Cardiac muscle cell (in vitro differentiated cells and primary cell): ENCODE data around the gene POFUT2. TPM values are rescaled to one million over a fixed set of nuclear protein-coding genes. Genes with fewer than 3 reads are reported as not detected.
A peak's percentile ranks its signal among the peaks of the same experiment; 100 is the strongest.

ENCODE experiments used
- DNase-seq, 2 donors: peaks; one replicate each; pipeline versions ENCODE4 v3.0.0 to v3.0.0-alpha.2; 2010 to 2017; ENCODE audit warnings: low read depth in 1 of 2, low spot score in 1 of 2
- H3K27ac ChIP-seq: fragments of 200-600 bp; sonication (generic); 2 replicates; pipeline ENCODE4 v1.5.1; 2016
- H3K27me3 ChIP-seq: fragments of 200-600 bp; sonication (generic); 2 replicates; pipeline ENCODE4 v1.6.0; 2016; ENCODE audit warnings: control low read depth
- H3K36me3 ChIP-seq: fragments of 200-600 bp; sonication (generic); 2 replicates; pipeline ENCODE4 v1.5.1; 2016; ENCODE audit warnings: control low read depth
- H3K4me1 ChIP-seq: fragments of 200-600 bp; sonication (generic); 2 replicates; pipeline ENCODE4 v1.8.1; 2017; ENCODE audit warnings: low read depth, mild to moderate bottlenecking, mixed run types
- H3K4me3 ChIP-seq: fragments of 200-600 bp; sonication (generic); 2 replicates; pipeline ENCODE4 v1.5.1; 2016; ENCODE audit warnings: mild to moderate bottlenecking
- H3K9me3 ChIP-seq: fragments of 200-600 bp; sonication (generic); 2 replicates; pipeline ENCODE4 v1.5.1; 2017; ENCODE audit warnings: low read depth, mild to moderate bottlenecking, control low read depth
- polyA plus RNA-seq: library from polyadenylated mRNA; unstranded; fragments of >200 nt; fragmentation: Nextera tagmentation; extraction: Ambion mirVana; gene quantifications from 2 replicates; pipeline ENCODE4 v1.2.1, GENCODE V29; 2016
- total RNA-seq: library from RNA; depleted of rRNA; stranded (reverse); fragments of >200 nt; gene quantifications from 2 replicates; pipeline ENCODE4 v1.2.3, GENCODE V29; 2016
- TF ChIP-seq, protein P1 (sequence below): IDR thresholded peaks from 2 replicates; pipeline ENCODE4 v1.5.1; 2012; ENCODE audit warnings: low read depth, mild to moderate bottlenecking, low read length

The POFUT2 gene
- total and polyA plus RNA-seq, 2 experiments from 2014 or later = 46.1 to 46.8 TPM

DNA sequence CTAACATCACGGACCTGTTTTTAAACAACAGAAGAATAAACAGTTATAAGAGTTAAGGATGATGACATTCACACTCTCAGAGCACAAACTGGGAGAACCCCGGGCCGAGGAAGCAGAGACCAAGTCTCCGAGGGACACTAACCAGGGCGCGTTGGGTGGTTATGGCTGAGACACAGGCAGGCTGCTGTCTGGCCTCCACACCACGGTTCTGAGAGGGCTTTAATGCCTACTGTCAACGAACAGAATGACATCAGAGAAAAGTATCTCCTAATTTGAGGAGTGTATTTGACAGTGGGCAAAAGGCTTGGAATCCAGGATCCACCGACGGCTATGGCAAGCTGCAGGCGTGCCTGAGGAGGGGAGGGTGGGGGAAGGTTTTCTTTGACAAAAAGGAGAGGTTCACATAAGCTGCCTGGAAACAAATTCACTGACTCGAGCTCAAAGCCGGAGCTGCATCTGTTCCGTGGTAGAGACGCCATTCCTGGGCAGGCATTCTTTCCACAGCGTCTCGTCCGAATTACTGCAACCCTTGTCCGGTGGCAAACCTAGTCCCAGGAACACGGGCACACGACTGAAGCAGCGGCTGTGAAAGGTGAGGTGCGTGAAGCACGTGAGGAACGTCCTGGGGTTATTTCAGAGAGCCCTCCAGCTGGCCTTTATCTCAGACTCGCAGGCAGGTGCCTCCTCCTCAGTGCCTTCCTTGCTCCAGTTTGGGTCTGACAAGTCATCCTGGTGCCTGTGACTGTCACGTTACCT, 9.4 kb downstream of the POFUT2 start:
- DNase-seq = no peak
- no peaks in the 10 kb centered on the region for H3K9me3 ChIP-seq
- H3K4me1 ChIP-seq = no peaks in the 10 kb centered on the region
- peaks cover 60% of the 10 kb centered on the region for H3K36me3 ChIP-seq
- TF ChIP-seq, protein P1, sequence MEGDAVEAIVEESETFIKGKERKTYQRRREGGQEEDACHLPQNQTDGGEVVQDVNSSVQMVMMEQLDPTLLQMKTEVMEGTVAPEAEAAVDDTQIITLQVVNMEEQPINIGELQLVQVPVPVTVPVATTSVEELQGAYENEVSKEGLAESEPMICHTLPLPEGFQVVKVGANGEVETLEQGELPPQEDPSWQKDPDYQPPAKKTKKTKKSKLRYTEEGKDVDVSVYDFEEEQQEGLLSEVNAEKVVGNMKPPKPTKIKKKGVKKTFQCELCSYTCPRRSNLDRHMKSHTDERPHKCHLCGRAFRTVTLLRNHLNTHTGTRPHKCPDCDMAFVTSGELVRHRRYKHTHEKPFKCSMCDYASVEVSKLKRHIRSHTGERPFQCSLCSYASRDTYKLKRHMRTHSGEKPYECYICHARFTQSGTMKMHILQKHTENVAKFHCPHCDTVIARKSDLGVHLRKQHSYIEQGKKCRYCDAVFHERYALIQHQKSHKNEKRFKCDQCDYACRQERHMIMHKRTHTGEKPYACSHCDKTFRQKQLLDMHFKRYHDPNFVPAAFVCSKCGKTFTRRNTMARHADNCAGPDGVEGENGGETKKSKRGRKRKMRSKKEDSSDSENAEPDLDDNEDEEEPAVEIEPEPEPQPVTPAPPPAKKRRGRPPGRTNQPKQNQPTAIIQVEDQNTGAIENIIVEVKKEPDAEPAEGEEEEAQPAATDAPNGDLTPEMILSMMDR = no peak
- H3K27me3 ChIP-seq = no peaks in the 10 kb centered on the region
- no peak overlapping the region for H3K27ac ChIP-seq
- no peak overlapping the region for H3K4me3 ChIP-seq

DNA sequence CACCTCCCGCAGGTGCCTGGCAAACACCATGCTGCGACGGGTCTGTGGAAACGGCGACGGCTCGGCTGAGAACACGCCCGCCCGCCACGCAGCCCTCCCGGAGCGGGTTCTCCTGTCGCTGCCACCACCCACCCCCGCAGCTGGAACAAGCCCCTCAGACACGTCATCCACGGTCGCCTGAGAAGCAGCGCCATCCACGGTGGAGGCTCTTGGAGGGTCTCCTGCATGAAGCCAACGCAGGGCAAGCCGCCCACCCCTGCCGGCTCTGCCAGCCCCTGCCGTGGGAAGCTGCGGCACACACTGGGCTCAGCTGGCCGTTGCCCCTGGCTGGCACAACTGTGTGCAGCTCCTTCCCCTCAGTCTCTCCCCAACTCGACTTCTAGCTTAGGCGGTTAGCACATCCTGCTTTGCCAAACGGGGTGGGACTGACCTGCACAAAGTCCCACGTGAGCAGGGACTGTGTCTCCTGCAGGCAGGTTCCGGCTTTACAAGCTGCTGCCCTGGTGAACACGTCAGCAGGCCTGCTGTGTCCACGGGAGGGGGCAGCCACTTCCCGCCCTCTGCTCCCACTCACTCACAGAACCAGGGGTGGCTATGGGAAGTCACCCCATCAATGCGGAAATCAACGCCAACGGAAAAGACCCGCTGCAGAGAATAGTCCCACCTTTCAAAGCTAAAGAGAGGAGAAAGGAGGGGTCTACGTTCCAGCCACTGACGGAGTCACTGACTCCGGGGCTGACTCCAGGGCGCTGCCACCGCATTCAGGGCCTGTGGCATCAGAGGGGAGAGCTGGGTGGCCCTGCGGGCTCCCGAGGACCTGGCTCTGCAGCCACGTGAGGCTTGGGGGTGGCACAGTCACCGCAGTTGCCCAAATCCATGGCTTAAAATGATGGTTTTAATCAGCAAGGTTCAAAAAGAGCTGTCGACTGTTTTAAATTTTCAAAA, 10.3 kb downstream of the POFUT2 start:
- no peaks in the 10 kb centered on the region for H3K27me3 ChIP-seq
- TF ChIP-seq, protein P1 = no peak
- no peaks in the 10 kb centered on the region for H3K9me3 ChIP-seq
- no peak overlapping the region for H3K4me3 ChIP-seq
- no peak for DNase-seq
- H3K36me3 ChIP-seq = peaks cover 57% of the 10 kb centered on the region
- H3K4me1 ChIP-seq = no peaks in the 10 kb centered on the region
- H3K27ac ChIP-seq = no peak overlapping the region

DNA sequence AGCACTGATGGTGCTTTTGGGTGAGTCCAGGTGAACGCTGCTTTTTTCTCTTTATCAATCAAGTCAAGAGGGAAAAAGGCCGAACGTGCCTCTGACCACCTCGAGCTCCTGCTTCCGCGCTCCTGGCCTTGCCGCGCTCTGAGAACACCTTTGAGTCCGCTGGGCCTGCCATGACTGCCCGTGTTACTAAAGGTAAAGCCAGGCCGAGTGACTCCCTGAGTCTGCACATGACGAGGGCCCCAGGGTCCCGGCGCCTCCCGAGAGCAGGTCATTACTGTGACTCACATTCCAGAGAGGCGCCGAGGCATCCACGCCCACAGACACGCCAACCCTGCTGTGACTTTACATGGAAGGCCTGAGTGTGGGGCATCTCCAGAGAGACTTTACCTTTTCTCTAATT, 11.1 kb downstream of the POFUT2 start:
- H3K4me3 ChIP-seq = no peak overlapping the region
- H3K27ac ChIP-seq = no peak overlapping the region
- no peaks in the 10 kb centered on the region for H3K9me3 ChIP-seq
- H3K27me3 ChIP-seq = no peaks in the 10 kb centered on the region
- DNase-seq = no peak
- H3K4me1 ChIP-seq = no peaks in the 10 kb centered on the region
- TF ChIP-seq, protein P1 = no peak
- peaks cover 55% of the 10 kb centered on the region for H3K36me3 ChIP-seq

DNA sequence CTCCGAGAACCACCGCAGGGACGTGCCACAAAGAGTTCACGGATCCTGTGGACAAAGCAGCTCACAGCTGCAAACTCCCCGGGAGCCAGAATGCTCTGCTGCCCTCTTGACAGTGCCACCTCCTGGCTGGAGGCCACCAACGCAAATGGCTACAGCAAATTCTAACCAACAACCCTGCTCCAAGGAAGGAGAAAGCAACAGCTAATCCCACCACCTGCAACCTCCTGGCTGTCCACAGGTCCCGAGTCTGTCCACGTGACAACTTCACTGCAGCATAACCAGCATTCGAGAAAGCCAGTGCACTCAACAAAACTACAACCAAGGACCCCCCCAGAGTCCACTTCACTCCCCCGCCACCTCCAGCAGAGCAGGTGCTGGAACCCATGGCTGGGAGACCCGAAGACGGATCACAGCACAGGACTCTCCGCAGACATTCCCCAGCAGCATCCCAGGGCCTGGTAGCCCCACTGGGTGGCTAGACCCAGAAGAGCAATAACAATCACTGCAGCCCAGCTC, 17.3 kb downstream of the POFUT2 start:
- no peak overlapping the region for H3K27ac ChIP-seq
- TF ChIP-seq, protein P1 = peak; percentile 18
- H3K4me3 ChIP-seq = no peak overlapping the region
- no peaks in the 10 kb centered on the region for H3K9me3 ChIP-seq
- no peaks in the 10 kb centered on the region for H3K27me3 ChIP-seq
- H3K36me3 ChIP-seq = peaks cover 18% of the 10 kb centered on the region
- H3K4me1 ChIP-seq = no peaks in the 10 kb centered on the region
- DNase-seq = no peak

DNA sequence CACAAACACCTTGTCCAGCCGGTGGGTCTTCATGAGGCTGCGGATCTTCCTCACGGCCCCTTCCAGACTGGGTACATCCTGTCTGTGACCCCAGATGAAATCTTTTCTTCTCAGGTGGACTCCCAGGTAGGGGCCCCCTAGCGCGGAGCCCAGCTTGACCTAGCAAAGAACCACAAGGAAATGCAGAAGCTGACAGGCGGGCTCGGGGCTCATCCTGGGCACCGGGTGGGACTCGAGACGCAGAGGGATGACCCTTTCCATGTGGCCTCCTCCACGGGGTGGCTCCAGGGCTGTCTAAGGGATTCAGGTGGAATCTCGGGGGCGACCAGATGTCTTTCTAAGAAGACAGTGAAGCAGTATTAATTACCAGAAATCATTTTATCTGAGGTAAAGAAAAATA, 17.8 kb downstream of the POFUT2 start:
- peaks cover 17% of the 10 kb centered on the region for H3K36me3 ChIP-seq
- no peak overlapping the region for H3K27ac ChIP-seq
- DNase-seq = no peak
- TF ChIP-seq, protein P1 = no peak
- no peaks in the 10 kb centered on the region for H3K9me3 ChIP-seq
- no peaks in the 10 kb centered on the region for H3K27me3 ChIP-seq
- H3K4me1 ChIP-seq = no peaks in the 10 kb centered on the region
- no peak overlapping the region for H3K4me3 ChIP-seq
